Stimulated activated CD4-positive, alpha-beta T cell treated with anti-CD3 and anti-CD28 coated beads, Interleukin-4, amount 100 ng/mL, for 24 hours (primary cell): ENCODE measurements around the gene LSM14B.

Experiments used
- DNase-seq: peaks from one replicate; pipeline ENCODE4 v3.0.0-alpha.2; 2020

LSM14B gene

DNA sequence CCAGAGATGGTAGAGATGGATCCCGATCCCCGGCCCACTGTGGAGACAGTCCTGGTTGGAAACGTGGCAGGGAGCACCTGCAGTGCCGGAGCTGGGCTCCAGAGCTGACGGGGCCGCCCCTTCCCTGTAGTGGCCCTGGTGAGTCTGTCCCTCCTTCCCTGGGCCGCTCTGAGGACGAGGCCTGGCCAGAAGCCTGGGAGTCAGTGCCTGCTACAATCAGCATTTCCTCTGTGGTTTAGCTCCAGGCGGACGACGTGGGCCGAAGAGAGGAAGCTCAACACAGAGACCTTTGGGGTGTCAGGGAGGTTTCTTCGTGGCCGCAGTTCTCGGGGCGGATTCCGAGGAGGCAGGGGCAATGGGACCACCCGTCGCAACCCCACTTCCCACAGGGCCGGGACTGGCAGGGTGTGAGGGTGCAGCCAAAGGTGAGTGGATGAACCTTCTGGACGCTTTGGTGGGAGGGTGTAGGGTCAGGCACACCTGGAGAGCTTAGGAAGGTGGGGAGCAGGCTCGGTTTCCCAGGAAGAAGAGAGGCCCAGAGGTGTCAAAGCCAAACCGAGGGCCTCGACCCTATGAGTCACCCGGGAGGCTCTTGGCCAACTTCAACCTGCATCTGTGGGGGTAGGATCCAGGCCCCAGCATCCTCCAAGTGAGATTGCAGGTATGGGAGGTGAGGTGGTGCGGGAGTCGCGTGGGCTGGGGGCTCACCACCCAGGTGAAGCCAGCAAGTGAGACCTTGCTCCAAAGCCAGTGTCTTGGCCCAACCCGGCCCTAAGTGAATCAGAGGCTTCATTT lies 11.0 kb downstream of the LSM14B start:
- DNase-seq, result no peak

GRCh38 chr20:62133864-62134263 lies 11.6 kb downstream of the LSM14B start:
- no peak for DNase-seq

GRCh38 chr20:62134735-62135231 lies 12.5 kb downstream of the LSM14B start:
- no peak for DNase-seq

DNA sequence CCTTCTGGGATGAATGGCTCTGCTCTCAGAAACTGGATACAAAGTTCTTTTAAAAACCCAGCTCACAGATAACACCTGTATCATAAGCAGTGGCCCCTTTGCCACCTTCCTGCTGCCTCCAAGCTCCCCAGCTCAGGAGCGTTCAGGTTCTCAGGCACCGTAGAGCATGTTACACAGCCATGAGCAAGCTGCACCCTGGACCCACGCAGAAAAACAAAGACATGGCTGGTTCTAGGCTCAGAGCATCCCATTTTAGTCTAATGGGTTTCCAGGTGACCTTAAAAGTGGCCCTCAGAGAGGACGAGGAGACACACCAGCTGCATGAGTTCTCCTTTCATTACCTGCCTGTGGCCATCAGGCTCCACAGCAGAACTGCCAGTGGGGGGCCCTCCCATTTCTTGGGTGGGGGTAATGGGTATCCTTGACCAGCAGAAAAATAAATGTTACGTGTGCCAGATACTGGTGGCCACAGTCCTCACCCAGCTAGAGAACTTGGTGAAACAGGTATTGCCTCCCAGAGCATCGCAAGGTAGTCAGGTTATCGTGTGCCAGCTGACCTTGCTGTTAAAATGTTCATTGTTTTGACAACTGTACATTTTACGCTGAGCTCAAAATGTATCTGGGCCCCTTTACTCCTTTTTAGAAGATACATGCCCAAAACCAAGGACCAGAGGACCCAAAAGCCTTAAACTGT lies 13.4 kb downstream of the LSM14B start:
- DNase-seq, result no peak

- DNase-seq, result peak; percentile 67
Measured at GRCh38 chr20:62136283-62137091, 14.2 kb downstream of the LSM14B start.

DNA sequence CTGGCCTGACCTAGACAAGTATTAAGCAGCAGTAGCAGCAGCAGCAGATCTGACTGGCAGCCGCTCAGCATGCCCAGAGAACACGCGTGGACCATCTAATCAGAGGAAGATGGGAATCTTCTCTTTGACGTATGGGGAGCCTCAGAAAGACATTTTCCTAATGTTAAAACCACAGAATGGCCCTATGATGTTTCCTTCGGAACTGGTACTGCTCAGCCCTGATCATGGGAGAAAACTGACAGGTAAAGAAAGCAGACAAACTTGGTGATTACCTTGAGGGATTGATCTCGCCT lies 14.8 kb downstream of the LSM14B start:
- no peak for DNase-seq

DNA sequence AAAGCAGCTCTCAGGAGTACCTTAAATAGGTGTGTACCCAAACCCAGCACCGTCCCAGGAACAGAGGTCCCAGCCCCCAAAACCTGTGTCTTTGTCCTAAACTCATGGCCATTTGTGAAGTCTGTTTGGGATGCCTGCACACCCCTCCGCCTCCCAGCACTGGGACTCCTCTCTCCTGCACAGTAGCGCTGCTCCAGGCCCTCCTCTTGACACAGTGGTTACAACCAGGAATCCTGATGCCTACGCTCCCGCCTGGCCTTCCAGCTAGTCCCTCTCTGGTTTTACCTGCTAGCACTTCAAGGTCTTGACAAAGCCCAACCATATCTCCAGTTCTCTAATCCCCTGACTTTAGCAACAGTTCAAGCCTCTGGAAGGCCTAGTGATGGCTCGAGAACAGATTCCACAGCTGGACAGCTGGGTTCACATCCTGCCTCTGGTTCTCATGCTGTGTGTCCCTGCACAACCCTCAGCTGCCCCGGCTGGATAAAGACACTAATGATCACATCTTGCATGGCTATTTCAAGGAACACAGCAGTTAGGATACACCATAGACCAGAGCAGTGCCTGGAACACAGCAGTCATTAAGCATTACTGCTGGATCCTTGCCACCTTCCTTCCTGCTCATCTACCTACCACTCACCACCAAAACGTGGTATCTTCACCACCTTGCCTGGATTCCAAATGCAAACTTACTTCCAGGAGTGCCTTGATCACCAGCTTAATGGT lies 15.4 kb downstream of the LSM14B start:
- no peak for DNase-seq

GRCh38 chr20:62138204-62138543 lies 15.9 kb downstream of the LSM14B start:
- DNase-seq, result no peak

DNA sequence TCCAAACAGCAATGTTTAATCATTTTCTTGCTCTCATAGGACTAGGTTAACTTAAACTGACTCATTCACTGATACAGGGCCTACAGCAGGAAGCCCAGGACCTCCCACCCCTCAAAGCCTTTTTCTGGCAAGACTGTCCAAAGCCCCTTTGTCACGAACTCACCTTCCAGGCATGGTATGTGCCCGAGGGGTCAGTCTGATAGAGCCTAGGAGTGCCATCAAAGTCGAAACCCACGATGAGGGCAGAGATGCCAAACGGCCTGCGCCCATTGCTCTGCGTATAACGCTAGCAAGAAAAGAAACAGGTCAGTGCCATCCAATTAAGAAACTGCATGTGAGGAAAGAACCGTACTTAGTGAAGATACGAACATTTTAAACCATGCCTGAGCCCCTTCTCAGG lies 16.6 kb downstream of the LSM14B start:
- DNase-seq, result no peak

DNA sequence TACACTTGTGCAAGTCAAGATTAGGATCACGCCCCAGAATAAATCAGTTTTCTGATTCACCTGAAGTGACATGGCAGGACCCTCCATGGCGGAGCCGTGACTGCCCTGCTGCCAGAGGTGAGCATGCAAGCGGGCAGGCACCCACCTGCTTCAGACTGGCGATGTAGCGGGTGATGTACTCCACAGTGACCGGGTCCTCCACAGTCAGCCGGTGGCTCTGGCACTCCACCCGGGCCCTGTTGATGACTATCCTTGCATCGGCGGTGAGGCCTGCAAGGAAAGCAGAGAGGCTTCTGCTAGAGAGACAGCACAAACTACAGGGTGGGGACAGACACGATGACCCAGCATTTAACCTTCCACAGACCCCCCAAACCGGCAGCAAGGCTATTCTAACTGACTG lies 17.4 kb downstream of the LSM14B start:
- no peak for DNase-seq

GRCh38 chr20:62141043-62141396 lies 18.7 kb downstream of the LSM14B start:
- no peak for DNase-seq

- peak; percentile 45 for DNase-seq
Measured at GRCh38 chr20:62141397-62142251, 19.3 kb downstream of the LSM14B start.

DNA sequence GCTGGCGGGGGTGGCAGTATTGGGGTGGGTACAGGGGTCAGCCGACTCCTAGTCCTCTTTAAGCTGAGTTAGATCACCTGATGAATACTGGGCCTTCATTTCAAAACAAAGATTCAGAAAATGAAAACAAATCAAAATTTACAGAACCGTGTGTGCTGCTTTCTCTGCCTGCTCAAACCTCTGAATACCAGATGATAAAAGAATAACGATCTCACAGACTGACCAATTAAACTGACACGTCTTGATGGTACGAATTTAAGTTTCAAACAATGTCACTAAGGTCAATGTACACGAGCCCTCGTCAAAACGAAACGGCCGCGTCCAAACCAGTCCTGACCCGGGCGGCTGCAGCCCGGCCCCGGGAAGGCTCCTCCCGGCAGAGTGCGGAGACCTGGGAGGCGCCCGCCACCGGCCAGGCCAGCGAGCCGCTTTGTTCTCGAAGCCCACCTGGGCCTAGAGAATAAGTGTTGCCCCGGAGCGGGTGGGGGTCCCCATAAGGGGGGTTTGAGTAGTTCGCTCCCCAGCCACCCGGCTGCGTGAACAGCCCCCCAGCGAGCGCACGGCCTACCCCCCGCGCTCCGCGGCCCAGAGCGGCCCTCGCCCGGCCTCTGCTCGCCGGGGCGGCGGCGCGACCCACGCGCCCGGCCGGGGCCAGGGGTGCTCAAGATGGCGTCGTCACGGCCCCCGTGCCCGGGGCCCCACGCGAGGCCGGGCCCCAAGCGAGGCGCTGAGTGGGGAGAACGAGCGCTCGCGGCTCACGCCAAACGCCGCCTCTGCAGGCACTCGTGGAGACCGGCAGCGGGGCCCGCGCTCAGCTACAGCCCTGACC lies 20.2 kb downstream of the LSM14B start:
- peak; percentile 15 for DNase-seq

DNA sequence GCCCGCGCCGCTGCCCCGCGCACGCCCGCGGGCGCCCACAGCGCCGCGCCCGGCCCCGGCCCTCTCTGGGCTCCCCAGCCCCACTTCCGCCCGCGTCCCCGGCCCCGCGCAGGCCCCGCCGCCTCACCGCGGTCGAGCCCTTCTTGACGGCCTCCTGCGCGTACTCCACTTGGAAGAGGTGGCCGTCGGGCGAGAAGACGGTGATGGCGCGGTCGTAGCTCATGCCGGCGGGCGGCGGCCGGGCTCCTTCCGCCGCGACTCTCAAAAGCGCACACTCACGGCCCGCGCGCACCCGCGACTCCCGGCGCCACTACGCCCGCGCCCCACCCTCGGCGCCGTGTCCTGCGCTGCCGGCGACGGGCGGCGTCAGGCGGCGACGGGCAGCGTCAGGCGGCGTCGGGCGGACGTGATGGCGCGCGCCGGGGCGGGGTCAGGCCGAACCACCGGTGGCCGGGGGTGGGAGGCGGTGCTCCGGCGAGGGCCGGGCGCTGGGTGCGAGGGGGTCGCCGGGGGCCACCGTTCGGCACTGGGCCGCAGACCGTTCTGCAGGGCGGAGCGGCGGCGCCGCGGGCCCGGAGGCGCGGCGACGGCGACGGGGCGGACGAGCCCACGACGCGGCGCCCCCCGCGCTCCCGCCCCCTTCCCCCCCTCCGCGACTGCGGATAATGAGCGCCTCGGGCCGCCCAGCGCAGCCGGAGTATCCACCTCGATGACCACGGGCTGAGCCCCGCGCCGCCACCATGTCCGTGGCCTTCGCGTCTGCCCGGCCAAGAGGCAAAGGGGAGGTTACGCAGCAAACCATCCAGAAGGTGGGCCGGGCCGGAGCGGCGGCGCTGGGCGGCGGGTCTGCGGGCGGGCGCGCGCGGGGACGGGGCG lies 21.0 kb downstream of the LSM14B start, which contains the start of the genes PSMA7 and SS18L1:
Gene PSMA7 (minus strand): TSS at position 314 of the 876 bp plus-strand sequence. CDS start 91 bp downstream, at position 223.
Gene SS18L1 (plus strand): TSS at position 689 of the 876 bp plus-strand sequence. CDS start 52 bp downstream, at position 741.
- DNase-seq, result peak; percentile 85

DNA sequence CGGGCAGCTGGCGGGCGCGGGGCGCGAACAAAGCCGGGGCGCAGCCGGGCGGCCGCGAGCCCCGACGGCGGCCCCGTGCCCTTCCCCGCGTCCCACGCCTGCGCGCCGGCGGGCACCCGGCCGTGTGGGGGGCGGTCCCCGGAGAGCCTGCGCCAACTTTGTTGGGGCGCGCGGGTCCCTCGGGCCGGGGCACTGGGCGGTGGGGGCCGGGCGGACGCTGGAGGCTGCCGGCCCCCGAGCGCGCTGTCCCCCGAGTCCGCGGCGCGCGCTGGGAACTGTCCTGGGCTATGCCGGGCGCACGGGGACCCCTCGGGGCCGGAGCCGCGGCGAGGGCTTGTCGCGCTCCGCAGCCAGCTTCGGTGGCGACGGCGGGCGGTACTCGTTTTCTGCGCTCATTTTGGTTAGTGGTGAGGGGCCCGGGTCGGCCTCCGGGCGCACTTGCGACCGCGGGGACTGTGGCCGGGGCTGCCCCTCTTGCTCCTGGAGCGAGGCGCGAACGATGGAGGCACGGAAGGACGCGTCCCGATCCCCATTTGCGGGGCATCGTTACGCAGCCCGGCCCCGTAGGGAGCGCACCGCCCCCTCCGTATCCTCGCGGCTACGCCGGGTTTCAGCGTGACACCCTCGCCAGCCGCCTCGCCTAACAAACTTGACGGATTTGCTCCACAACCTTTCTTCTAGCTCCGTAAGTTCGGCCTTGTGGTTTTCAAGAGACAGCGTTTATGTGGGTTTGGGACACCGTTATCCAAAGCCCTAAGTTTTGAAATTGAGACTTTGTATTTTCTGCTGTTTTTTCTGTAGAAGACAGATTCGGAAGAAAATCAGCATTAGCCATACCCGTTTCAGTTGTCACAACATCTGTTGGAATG lies 21.9 kb downstream of the LSM14B start:
- peak; percentile 69 for DNase-seq

DNA sequence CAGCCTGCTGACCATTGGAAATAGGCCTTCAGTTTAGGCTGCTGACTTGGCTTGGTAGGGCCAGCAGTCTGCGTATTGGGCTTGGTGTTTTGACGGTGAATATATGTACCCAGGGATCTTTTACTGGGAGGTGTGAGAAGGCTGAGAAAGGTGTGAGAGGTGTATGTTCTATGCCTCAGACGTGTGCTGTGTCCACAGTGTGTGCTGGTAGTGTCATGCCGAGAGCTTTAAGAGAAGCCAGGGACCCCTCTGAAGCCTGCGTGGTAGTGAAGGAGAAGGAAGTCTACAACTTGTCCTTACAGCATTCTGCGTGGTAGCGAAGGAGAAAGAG lies 23.4 kb downstream of the LSM14B start:
- DNase-seq, result no peak

- DNase-seq, result no peak
Measured at GRCh38 chr20:62146019-62146755, 23.9 kb downstream of the LSM14B start.

DNA sequence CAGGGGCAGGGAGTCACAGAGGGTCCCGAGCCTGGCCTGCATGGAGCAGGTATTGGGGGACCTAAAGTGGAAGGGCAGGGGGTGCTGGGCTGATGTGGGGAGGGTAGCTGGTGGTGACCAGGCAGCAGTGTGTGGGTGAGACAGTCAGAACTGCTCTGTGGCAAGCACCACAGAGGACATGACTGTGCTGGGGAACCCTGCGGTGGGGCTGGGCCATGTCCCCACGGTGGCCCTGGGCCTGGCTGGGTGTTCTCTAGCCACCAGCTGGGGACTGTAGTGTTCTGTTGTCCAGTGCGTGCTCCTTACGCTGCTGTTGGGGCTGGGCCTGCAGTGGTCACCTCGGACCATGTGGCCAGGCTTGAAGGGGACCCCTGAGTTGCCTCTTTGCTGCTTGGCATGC lies 24.9 kb downstream of the LSM14B start:
- DNase-seq, result no peak
